SJSA1 (cell line): ENCODE measurements around the gene ADARB2. TPM values are rescaled to one million over a fixed set of nuclear protein-coding genes. Genes with fewer than 3 reads are reported as not detected.

Experiments used
- DNase-seq, 2 experiments: peaks; one replicate each; pipeline ENCODE4 v3.0.0-alpha.2; 2015 to 2020; ENCODE audit warnings: low spot score in 2 of 2, low read depth in 1 of 2
- H3K27ac ChIP-seq: fragments of 250-450 bp; sonication (Bioruptor Pico); 2 replicates; pipeline ENCODE4 v1.5.1; 2020; ENCODE audit warnings: mild to moderate bottlenecking, moderate library complexity
- H3K27me3 ChIP-seq: fragments of 250-450 bp; sonication (Bioruptor Pico); replicated peaks from 2 replicates; pipeline ENCODE4 v1.5.1; 2020; ENCODE audit warnings: mild to moderate bottlenecking, moderate library complexity
- H3K36me3 ChIP-seq: fragments of 250-450 bp; sonication (Bioruptor Pico); 2 replicates; pipeline ENCODE4 v1.5.1; 2020; ENCODE audit warnings: mild to moderate bottlenecking
- H3K4me1 ChIP-seq: fragments of 250-450 bp; sonication (Bioruptor Pico); replicated peaks from 2 replicates; pipeline ENCODE4 v1.6.1; 2021; ENCODE audit warnings: mild to moderate bottlenecking
- H3K4me3 ChIP-seq: fragments of 250-450 bp; sonication (Bioruptor Pico); 2 replicates; pipeline ENCODE4 v1.5.1; 2020; ENCODE audit warnings: mild to moderate bottlenecking
- H3K9me3 ChIP-seq: fragments of 250-450 bp; sonication (Bioruptor Pico); replicated peaks from 2 replicates; pipeline ENCODE4 v1.5.1; 2020; ENCODE audit warnings: mild to moderate bottlenecking
- total RNA-seq: library from RNA; depleted of rRNA; stranded (reverse); fragments of >200 nt; shearing (Covaris generic); gene quantifications from 2 replicates; pipeline ENCODE4 v1.2.3, GENCODE V29; 2014

The ADARB2 gene
- total RNA-seq, 1 experiment from 2014 or later = not detected

DNA sequence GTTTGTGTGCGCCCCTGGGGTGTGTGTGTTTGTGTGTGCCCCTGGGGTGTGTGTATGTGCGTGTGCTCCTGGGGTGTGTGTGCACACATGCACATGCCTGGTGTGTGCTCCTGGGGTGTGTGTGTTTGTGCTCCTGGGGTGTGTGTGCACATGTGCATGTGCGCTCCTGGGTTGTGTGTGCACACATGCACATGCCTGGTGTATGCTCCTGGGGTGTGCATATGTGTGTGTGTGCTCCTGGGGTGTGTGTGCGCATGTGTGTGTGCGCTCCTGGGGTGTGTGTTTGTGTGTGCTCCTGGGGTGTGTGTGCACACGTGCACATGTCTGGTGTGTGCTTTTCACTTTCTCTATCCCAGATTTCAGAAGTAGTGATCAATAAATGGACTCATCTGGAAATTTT lies 360.1 kb downstream of the ADARB2 start:
- no peaks in the 10 kb centered on the region for H3K36me3 ChIP-seq
- DNase-seq = peak in 1 of 2 experiments; percentile 16
- no peaks in the 10 kb centered on the region for H3K9me3 ChIP-seq
- H3K4me3 ChIP-seq = no peak overlapping the region
- no peaks in the 10 kb centered on the region for H3K4me1 ChIP-seq
- H3K27ac ChIP-seq = no peak overlapping the region
- peaks cover 7% of the 10 kb centered on the region; the same call in 1 of the 2 replicates for H3K27me3 ChIP-seq

GRCh38 chr10:1376384-1376945 lies 360.9 kb downstream of the ADARB2 start:
- Histone ChIP-seq H3K36me3 (no peaks in the 10 kb centered on the region), H3K27ac (no peak overlapping the region), H3K4me1 (no peaks in the 10 kb centered on the region), H3K4me3 (no peak overlapping the region), H3K27me3 (peaks cover 5% of the 10 kb centered on the region; the same call in 1 of the 2 replicates), H3K9me3 (no peaks in the 10 kb centered on the region)
- DNase-seq = peak in 1 of 2 experiments; percentile 24

DNA sequence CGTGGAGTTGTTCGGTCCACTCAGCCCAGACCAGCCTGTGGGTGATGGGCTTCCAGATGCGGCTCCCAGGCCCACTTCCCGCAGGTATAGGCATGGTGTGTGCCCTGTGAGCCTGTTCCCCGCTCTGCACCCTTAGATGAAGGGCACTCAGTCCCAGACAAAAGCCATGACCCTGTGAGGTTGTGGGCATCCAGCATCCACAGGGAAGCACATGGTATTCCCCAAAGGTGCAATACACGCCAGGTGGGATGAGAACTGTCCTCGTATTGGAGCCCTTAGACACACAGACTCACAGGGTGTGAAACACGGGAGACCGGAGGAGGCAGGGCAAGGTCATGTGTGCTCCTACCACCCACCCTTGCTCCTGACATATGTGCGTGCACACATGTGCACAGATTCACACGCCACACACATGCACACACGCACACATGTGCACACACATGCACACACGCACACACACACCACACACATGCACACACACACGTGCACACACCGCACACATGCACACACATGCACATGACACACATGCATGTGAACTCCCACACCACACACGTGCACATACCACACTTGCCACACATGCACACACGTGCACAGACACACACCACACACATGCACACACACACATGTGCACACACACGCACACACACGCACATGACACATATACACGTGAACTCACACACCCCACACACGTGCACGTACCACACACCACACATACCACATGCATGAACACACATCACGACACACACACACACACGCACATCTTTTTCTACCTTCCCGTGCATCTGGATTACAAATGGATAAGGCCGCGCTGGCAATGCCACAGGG lies 361.8 kb downstream of the ADARB2 start:
- no peaks in the 10 kb centered on the region for H3K9me3 ChIP-seq
- peak in 1 of 2 experiments; percentile 31 for DNase-seq
- no peaks in the 10 kb centered on the region for H3K36me3 ChIP-seq
- H3K27ac ChIP-seq = no peak overlapping the region
- H3K4me1 ChIP-seq = no peaks in the 10 kb centered on the region
- no peak overlapping the region for H3K4me3 ChIP-seq
- H3K27me3 ChIP-seq = peaks cover 1% of the 10 kb centered on the region; the same call in 1 of the 2 replicates

GRCh38 chr10:1374511-1375345 lies 362.6 kb downstream of the ADARB2 start:
- Histone ChIP-seq H3K9me3 (no peaks in the 10 kb centered on the region), H3K27me3 (no peaks in the 10 kb centered on the region), H3K4me1 (no peaks in the 10 kb centered on the region), H3K27ac (no peak overlapping the region), H3K4me3 (no peak overlapping the region), H3K36me3 (no peaks in the 10 kb centered on the region)
- peak in 1 of 2 experiments; percentile 32 for DNase-seq

GRCh38 chr10:1373287-1373686 lies 364.0 kb downstream of the ADARB2 start:
- DNase-seq = peak in 1 of 2 experiments; percentile 15
- H3K36me3 ChIP-seq = no peaks in the 10 kb centered on the region
- no peak overlapping the region for H3K27ac ChIP-seq
- no peaks in the 10 kb centered on the region for H3K4me1 ChIP-seq
- no peaks in the 10 kb centered on the region for H3K27me3 ChIP-seq
- no peaks in the 10 kb centered on the region for H3K9me3 ChIP-seq
- H3K4me3 ChIP-seq = no peak overlapping the region

DNA sequence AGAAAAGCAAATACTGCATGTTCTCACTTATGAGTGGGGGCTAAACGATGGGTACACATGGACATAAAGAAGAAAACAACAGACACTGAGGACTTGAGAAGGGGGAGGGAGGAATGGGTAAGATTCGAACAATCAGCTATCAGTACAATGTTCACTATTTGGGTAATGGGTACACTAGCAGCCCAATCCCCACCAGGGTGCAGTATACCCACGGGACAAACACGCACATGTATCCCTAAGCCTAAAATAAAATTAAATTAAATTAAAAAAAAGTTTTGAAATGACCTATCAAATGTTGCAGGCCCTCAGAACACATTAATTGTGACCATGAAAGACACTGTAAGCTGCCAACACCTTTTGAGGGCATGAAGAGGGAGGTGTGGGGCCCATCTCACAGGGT lies 365.1 kb downstream of the ADARB2 start:
- DNase-seq = peak in 1 of 2 experiments; percentile 8
- no peaks in the 10 kb centered on the region for H3K9me3 ChIP-seq
- no peaks in the 10 kb centered on the region for H3K4me1 ChIP-seq
- H3K27me3 ChIP-seq = no peaks in the 10 kb centered on the region
- no peak overlapping the region for H3K27ac ChIP-seq
- H3K4me3 ChIP-seq = no peak overlapping the region
- H3K36me3 ChIP-seq = no peaks in the 10 kb centered on the region

DNA sequence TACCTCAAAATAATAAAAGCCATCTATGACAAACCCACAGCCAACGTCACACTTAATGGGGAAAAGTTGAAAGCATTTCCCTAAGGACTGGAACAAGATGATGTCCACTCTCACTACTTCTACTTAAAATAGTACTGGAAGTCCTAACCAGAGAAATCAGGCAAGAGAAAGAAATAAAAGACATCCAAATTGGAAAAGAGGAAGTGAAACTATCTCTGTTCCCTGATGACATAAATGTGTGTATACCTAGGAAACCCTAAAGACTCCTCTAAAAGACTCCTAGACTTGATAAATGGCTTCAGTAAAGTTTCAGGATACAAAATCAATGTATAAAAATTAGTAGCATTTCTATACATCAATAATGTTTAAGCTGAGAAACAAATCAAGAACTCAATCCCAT lies 367.0 kb downstream of the ADARB2 start:
- no peak overlapping the region for H3K27ac ChIP-seq
- no peak for DNase-seq
- no peaks in the 10 kb centered on the region for H3K27me3 ChIP-seq
- H3K4me3 ChIP-seq = no peak overlapping the region
- H3K36me3 ChIP-seq = no peaks in the 10 kb centered on the region
- H3K4me1 ChIP-seq = no peaks in the 10 kb centered on the region
- H3K9me3 ChIP-seq = no peaks in the 10 kb centered on the region

GRCh38 chr10:1369665-1370064 lies 367.7 kb downstream of the ADARB2 start:
- Histone ChIP-seq H3K27ac (no peak overlapping the region), H3K27me3 (no peaks in the 10 kb centered on the region), H3K4me3 (no peak overlapping the region), H3K4me1 (no peaks in the 10 kb centered on the region), H3K36me3 (no peaks in the 10 kb centered on the region), H3K9me3 (no peaks in the 10 kb centered on the region)
- DNase-seq = peak in 1 of 2 experiments; percentile 31

- Histone ChIP-seq H3K27me3 (no peaks in the 10 kb centered on the region), H3K4me3 (no peak overlapping the region), H3K27ac (no peak overlapping the region), H3K4me1 (no peaks in the 10 kb centered on the region), H3K9me3 (no peaks in the 10 kb centered on the region), H3K36me3 (no peaks in the 10 kb centered on the region)
- peak in 1 of 2 experiments; percentile 24 for DNase-seq
Observed at GRCh38 chr10:1369197-1369596, 368.1 kb downstream of the ADARB2 start.

- no peaks in the 10 kb centered on the region for H3K4me1 ChIP-seq
- no peaks in the 10 kb centered on the region for H3K36me3 ChIP-seq
- H3K27me3 ChIP-seq = no peaks in the 10 kb centered on the region
- no peak overlapping the region for H3K27ac ChIP-seq
- no peak overlapping the region for H3K4me3 ChIP-seq
- DNase-seq = peak in 1 of 2 experiments; percentile 49
- no peaks in the 10 kb centered on the region for H3K9me3 ChIP-seq
Observed at GRCh38 chr10:1368842-1369171, 368.5 kb downstream of the ADARB2 start.

- no peaks in the 10 kb centered on the region for H3K9me3 ChIP-seq
- DNase-seq = peak in 1 of 2 experiments; percentile 17
- no peaks in the 10 kb centered on the region for H3K27me3 ChIP-seq
- H3K27ac ChIP-seq = no peak overlapping the region
- H3K4me3 ChIP-seq = no peak overlapping the region
- H3K4me1 ChIP-seq = no peaks in the 10 kb centered on the region
- H3K36me3 ChIP-seq = no peaks in the 10 kb centered on the region
Observed at GRCh38 chr10:1367938-1368841, 369.1 kb downstream of the ADARB2 start.

- Histone ChIP-seq H3K4me3 (no peak overlapping the region), H3K27me3 (no peaks in the 10 kb centered on the region), H3K36me3 (no peaks in the 10 kb centered on the region), H3K27ac (no peak overlapping the region), H3K9me3 (no peaks in the 10 kb centered on the region), H3K4me1 (no peaks in the 10 kb centered on the region)
- DNase-seq = peak in 1 of 2 experiments; percentile 22
Observed at GRCh38 chr10:1366811-1367425, 370.4 kb downstream of the ADARB2 start.

DNA sequence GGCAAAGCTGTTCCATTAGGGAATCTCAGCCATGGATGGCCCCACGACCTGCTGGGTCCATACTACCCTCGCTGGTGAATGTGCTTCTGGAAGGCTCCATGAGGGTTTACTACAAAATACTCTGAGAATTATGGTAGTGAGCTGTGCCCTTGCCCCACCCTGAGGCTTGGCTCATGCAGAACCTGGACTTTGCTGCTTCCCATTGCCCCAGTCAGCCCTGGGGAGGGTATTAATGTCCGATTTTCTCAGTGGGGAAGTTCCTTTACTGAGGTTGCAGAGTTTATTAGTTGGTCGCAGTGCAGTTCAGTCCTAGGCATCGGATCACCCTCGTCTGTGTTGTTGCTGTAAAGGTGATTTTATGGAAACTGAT lies 371.0 kb downstream of the ADARB2 start:
- Histone ChIP-seq H3K4me1 (no peaks in the 10 kb centered on the region), H3K36me3 (no peaks in the 10 kb centered on the region), H3K27ac (no peak overlapping the region), H3K27me3 (no peaks in the 10 kb centered on the region), H3K9me3 (no peaks in the 10 kb centered on the region), H3K4me3 (no peak overlapping the region)
- DNase-seq = peak in 1 of 2 experiments; percentile 14
